Omental fat pad (tissue), 4 donors: ENCODE measurements around the gene DHRSX. TPM values are rescaled to one million over a fixed set of nuclear protein-coding genes. Genes with fewer than 3 reads are reported as not detected.

Source experiments
- ATAC-seq: fragments of 150-250 bp; one replicate; pipeline ENCODE4 v1.9.1; 2016; ENCODE audit warnings: mild to moderate bottlenecking, moderate library complexity; ENCODE audit not compliant: low FRiP score
- DNase-seq: peaks from one replicate; pipeline ENCODE4 v3.0.0-alpha.2; 2019; ENCODE audit warnings: low spot score
- total RNA-seq, 4 donors: library from RNA; depleted of rRNA; stranded (reverse); fragments of >200 nt; gene quantifications; one replicate each; pipeline ENCODE4 v1.1.0, GENCODE V29; 2016
- TF ChIP-seq, protein P1 (sequence below), 3 donors: fragments of 450-650 bp; IDR thresholded peaks; one replicate each; pipeline ENCODE4 v1.5.1; 2016 to 2017; ENCODE audit warnings: antibody characterized with exemption in 3 of 3, mild to moderate bottlenecking in 3 of 3, moderate library complexity in 2 of 3

DHRSX gene
- total RNA-seq, 4 donors from 2014 or later: 18.6 to 34.2 (median 21.4) TPM

DNA sequence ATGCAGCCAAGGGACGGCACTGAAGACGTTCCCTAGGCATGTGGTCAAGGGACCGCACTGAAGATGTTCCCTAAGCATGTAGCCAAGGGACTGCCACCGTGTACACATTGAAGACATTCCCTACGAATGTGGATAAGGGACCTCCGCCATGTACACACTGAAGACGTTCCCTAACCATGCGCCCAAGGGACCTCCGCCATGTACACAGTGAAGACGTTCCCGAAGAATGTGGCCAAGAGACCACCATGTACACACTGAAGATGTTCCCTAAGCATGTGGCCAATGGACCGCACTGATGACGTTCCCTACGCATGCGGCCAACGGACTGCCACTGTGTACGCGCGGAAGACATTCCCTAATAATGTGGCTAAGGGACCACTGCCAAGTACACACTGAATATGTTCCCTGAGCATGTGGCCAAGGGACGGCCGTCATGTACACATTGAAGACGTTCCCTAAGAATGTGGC lies 48.4 kb downstream of the DHRSX start:
- TF ChIP-seq, protein P1, sequence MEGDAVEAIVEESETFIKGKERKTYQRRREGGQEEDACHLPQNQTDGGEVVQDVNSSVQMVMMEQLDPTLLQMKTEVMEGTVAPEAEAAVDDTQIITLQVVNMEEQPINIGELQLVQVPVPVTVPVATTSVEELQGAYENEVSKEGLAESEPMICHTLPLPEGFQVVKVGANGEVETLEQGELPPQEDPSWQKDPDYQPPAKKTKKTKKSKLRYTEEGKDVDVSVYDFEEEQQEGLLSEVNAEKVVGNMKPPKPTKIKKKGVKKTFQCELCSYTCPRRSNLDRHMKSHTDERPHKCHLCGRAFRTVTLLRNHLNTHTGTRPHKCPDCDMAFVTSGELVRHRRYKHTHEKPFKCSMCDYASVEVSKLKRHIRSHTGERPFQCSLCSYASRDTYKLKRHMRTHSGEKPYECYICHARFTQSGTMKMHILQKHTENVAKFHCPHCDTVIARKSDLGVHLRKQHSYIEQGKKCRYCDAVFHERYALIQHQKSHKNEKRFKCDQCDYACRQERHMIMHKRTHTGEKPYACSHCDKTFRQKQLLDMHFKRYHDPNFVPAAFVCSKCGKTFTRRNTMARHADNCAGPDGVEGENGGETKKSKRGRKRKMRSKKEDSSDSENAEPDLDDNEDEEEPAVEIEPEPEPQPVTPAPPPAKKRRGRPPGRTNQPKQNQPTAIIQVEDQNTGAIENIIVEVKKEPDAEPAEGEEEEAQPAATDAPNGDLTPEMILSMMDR (IDR thresholded peaks at IDR 0.05): no peak
- no peak for ATAC-seq
- DNase-seq: no peak

DNA sequence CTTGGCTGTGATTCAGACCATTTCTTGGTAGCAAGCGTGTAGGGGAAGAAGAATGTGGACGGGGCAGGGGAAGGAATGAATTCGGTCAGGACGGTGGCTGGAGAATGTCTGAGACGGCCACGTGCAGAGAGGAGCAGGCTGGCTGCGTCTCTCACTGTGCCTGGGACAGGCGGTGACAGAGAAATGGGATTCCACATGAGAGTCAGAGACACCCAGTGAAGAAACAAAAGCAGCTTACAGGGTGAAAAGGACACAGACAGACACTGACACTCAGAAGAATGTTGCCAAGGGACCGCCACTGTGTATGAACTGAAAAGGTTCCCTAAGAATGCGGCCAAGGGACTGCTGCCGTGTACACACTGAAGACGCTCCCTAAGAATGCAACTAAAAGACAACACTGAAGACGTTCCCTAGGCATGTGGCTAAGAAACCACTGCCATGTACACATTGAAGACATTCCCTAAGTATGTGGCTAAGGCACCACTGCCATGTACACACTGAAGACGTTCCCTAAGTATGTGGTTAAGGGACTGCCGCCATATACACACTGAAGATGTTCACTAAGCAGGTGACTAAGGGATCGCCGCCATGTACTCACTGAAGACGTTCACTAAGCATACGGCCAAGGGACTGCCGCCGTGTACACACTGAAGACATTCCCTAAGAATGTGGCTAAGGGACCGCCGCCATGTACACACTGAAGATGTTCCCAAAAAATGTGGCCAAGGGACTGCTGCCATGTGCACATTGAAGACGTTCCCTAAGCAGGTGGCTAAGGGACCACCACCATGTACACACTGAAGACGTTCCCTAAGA lies 49.1 kb downstream of the DHRSX start:
- DNase-seq (no peak), ATAC-seq (no peak)
- TF ChIP-seq, protein P1 (IDR thresholded peaks at IDR 0.05): no peak

DNA sequence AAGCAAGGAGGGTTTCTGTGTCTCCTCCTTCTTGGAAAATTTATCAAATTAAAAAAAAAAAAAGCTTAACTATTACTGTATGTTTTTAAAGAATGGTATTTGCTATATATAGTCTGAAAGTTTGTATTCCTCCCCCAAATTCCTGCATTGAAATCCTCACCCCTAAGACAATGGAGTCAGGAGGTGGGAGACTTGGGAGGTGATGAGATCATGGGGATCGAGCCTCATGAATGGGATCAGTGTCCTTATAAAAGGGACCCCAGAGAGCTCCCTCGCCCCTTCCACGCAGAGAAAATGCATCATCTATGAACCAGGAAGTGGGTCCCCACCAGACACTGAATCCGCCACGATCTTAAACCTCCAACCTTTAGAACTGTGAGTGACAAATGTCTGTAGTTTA lies 50.1 kb downstream of the DHRSX start:
- ATAC-seq: no peak
- no peak for DNase-seq
- TF ChIP-seq, protein P1 (IDR thresholded peaks at IDR 0.05): no peak

DNA sequence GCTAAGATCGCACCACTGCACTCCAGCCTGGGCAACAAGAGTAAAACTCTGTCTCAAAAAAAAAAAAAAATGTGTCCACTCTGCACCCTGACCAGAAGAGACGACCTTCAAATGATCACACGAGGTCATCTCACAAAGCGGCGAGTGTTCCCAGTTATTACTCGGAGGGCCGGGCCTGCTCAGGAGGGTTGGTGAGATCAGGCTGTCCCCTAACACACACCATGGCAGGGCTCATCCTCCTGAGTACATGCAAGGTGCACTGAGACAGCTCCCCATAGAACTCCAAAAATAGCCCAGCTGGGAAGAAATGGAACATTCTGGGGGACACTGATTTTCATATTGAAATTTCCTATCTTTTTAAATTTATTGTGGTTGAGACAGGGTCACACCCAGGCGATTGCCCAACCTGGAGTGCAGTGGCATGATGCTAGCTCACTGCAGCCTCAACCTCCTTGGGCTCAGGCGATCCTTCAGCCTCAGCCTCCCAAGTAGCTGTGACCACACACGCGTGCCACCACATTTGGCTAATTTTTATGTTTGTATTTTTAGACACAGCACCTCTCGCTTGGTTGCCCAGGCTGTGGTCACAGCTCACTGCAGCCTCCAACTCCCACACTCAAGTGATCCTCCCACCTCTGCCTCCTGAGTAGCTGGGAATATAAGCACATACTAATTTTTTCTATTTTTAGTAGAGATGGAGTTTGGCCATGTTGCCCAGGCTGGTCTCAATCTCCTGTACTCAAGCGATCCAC lies 51.5 kb downstream of the DHRSX start:
- TF ChIP-seq, protein P1 (IDR thresholded peaks at IDR 0.05): no peak
- DNase-seq: no peak
- ATAC-seq: no peak

DNA sequence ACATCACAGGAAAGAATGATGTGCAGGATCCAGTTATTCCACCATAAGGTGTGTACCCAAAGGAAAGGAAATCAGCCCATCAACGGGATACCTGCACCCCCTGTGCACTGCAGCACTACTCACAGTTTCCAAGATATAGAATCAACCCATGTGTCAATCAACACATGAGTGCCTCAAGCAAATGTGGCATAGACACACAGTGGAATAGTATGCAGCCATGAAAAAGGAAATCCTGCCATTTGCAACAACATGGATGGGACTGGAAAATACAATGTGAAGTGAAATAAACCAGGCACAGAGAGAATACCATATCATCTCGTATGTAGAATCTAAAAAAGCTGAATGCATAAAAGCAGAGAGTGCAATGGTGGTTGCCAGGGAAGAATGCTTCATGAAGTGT lies 53.3 kb downstream of the DHRSX start:
- ATAC-seq: no peak

DNA sequence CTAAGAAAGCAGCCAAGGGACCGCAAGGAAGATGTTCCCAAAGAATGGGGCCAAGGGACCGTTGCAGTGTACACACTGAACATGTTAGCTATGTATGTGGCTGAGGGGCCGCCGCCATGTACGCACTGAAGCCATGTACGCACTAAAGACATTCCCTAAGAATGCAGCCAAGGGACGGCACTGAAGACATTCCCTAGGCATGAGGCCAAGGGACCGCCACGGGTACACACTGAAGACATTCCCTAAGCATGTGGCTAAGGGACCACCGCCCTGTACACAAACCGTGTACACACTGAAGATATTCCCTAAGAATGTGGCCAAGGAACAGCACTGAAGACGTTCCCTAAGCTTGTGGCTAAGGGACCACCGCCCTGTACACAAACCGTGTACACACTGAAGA lies 54.0 kb downstream of the DHRSX start:
- ATAC-seq: no peak
- DNase-seq: no peak
- TF ChIP-seq, protein P1 (IDR thresholded peaks at IDR 0.05): no peak

More for the DNA sequence above, 53.3 kb downstream of the DHRSX start:
- TF ChIP-seq, protein P1 (IDR thresholded peaks at IDR 0.05): no peak
- DNase-seq: no peak
